LNCaP clone FGC (cell line): ENCODE measurements around the gene ENKUR.

Experiments
- DNase-seq: peaks from one replicate; pipeline ENCODE4 v3.0.0-alpha.2; 2011; ENCODE audit warnings: low read depth
- H3K4me3 ChIP-seq: 2 replicates; pipeline ENCODE4 v1.5.1; 2011; ENCODE audit warnings: mild to moderate bottlenecking, low read depth, low read length, control low read depth
- CTCF ChIP-seq: IDR thresholded peaks from 2 replicates; pipeline ENCODE4 v1.5.1; 2012; ENCODE audit warnings: mild to moderate bottlenecking; ENCODE audit not compliant: control insufficient read depth, insufficient read depth; ENCODE audit errors: extremely low read depth

Gene ENKUR

DNA sequence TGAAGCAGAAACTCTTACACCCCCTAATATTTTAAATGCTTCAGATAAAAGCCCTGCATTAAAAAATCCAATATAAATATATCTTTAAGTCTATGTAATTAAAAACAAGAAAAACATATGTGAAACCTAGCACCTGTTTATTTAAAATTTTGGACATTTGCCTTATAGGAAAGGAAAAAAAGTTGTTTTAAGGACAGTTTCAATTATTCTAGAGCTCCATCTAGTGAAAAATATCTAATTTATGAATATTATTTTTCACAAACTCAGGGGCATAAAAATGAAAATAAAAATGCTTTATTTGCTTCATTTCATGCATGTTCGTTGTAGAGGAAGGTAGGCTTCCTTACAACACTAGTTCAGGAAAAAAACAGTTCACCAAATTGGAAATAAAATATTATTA is 26.1 kb downstream of the ENKUR start:
- no peak overlapping the region for H3K4me3 ChIP-seq
- no peak for TF ChIP-seq CTCF
- no peak for DNase-seq

DNA sequence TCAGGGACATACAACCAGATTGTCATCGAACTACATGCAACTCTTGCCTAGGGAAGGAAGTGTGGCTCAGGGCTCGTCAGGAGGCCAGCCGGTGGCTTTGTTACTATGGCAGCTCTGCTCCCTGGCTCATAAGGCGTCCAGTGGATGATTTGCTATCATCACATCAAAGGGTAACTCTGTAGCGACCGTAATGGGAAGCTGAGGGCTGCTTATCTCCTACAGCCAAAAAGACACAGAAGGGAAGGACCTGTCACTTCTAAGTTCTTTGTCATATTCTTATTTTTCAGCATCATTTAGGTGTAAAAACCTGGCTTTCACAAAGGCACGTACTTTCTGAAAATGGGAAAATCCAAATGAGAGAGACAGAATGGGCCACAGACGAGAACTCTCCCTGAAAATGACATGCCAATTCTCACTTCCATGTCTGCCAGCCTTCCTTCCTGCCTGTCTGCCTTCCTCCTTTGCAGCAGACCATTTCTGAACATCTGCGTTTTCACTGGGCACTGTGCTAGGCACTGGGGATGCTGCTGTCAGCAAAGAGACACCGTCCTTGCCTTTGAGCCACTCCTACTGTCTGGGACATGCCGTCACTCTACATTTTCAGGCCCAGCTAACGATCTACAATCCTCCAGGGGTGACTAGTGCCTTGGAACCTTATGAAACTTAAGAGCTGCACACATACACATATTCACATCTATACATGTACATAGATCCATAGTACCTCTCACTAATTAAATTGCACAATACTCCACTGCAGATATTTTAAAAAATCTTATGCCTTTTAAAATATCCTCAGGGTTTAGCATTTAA is 26.9 kb downstream of the ENKUR start:
- H3K4me3 ChIP-seq, result no peak overlapping the region
- TF ChIP-seq CTCF, result no peak
- no peak for DNase-seq

DNA sequence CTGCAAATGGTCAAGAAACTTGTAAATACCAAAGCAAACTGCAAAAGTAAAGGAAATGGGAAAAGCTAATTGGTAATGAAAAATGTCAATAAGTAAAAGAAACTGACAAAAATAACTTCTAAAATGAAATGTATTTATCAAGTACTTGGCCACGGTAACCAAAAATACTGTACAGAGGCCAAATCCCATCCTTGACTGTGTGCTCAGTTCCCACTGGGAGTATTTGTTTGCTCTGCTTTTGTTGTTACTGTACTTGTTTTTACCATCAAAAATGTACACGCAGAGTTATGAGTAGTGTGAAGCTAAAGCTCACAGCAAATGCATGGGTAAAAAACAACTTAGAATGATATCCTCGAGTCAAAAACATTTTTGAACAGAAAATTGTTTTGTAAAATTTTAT is 31.1 kb downstream of the ENKUR start:
- TF ChIP-seq CTCF, result no peak
- H3K4me3 ChIP-seq, result no peak overlapping the region
- DNase-seq, result no peak

GRCh38 chr10:24983946-24984345 is 32.0 kb downstream of the ENKUR start:
- DNase-seq, result no peak
- TF ChIP-seq CTCF, result no peak
- no peak overlapping the region for H3K4me3 ChIP-seq

GRCh38 chr10:24983130-24983529 is 32.8 kb downstream of the ENKUR start:
- TF ChIP-seq CTCF, result no peak
- no peak for DNase-seq
- no peak overlapping the region for H3K4me3 ChIP-seq

GRCh38 chr10:24982319-24983112 is 33.4 kb downstream of the ENKUR start:
- TF ChIP-seq CTCF, result no peak
- DNase-seq, result no peak
- H3K4me3 ChIP-seq, result no peak overlapping the region
